Sigmoid colon (tissue), 7 donors: ENCODE results near the gene NT5DC4. TPM values are rescaled to one million over a fixed set of nuclear protein-coding genes. Genes with fewer than 3 reads are reported as not detected.
"Not testable (repeated sequence)": the region's sequence is repeated elsewhere in the genome, so short reads cannot be mapped to it uniquely, and the experiment has no call there.

Experiments
- DNase-seq: peaks from one replicate; pipeline ENCODE4 v3.0.0-alpha.2; 2019
- H3K27ac ChIP-seq, 4 donors: fragments of 200-600 bp; sonication (generic); one replicate each; pipeline ENCODE4 v1.5.1; 2016 to 2019; ENCODE audit warnings: mild to moderate bottlenecking in 1 of 4
- H3K27me3 ChIP-seq, 3 donors: fragments of 200-600 bp; sonication (generic); one replicate each; pipeline ENCODE4 v1.5.1; 2019; ENCODE audit warnings: mild to moderate bottlenecking in 1 of 3
- H3K36me3 ChIP-seq, 4 donors: fragments of 200-600 bp; sonication (generic); one replicate each; pipeline ENCODE4 v1.5.1; 2016 to 2019
- H3K4me1 ChIP-seq, 4 donors: fragments of 200-600 bp; sonication (generic); one replicate each; pipeline ENCODE4 v1.5.1; 2017 to 2019
- H3K4me3 ChIP-seq, 4 donors: fragments of 200-600 bp; sonication (generic); one replicate each; pipeline ENCODE4 v1.5.1; 2017 to 2019; ENCODE audit warnings: mild to moderate bottlenecking in 2 of 4, moderate library complexity in 1 of 4
- H3K9me3 ChIP-seq, 4 donors: fragments of 200-600 bp in 3 of 4; sonication (generic) in 3 of 4; one replicate each; pipeline versions ENCODE4 v1.5.1 to v1.6.1; 2013 to 2019
- EP300 ChIP-seq, 4 donors: sonication (generic); formaldehyde crosslinking; IDR thresholded peaks; one replicate each; pipeline ENCODE4 v1.6.1; 2017; ENCODE audit warnings: antibody characterized with exemption in 4 of 4
- POLR2A ChIP-seq, 2 donors: fragments of 450-650 bp; IDR thresholded peaks; one replicate each; pipeline ENCODE4 v1.6.1; 2016; ENCODE audit warnings: antibody characterized with exemption in 2 of 2, mild to moderate bottlenecking in 2 of 2, moderate library complexity in 2 of 2
- POLR2AphosphoS5 ChIP-seq, 4 donors: sonication (generic); formaldehyde crosslinking; IDR thresholded peaks; one replicate each; pipeline ENCODE4 v1.6.1; 2017; ENCODE audit warnings: antibody characterized with exemption in 4 of 4
- WGBS, 2 donors: extraction: QIAGEN DNeasy Blood & Tissue Kit; methylation state at CpG; one replicate each; pipeline ENCODE4 v1.1.7; 2013; 5-methylcytosine and 5-hydroxymethylcytosine counted together
- intact Hi-C: fragments of 100-400 bp; cut with DNase I; formaldehyde crosslinking; loops from one replicate; pipeline ENCODE4 v1.15.1; 2023
- polyA plus RNA-seq, 3 donors: library from polyadenylated mRNA; stranded (reverse); fragments of 200-250 nt; gene quantifications; one replicate each; pipeline ENCODE4 v1.2.3, GENCODE V29; 2013
- total RNA-seq, 4 donors: library from RNA; depleted of rRNA; stranded (reverse); fragments of >200 nt; gene quantifications; one replicate each; pipeline ENCODE4 v1.1.0, GENCODE V29; 2016
- TF ChIP-seq, protein P1 (sequence below), 4 experiments: fragments of 450-650 bp in 3 of 4; fragments of 200-600 bp in 1 of 4; IDR thresholded peaks; one replicate each; pipeline ENCODE4 v1.5.1; 2016 to 2019; ENCODE audit warnings: antibody characterized with exemption in 4 of 4, mild to moderate bottlenecking in 3 of 4, moderate library complexity in 2 of 4
- donor health status: healthy with polysubstance abuse.
- donor health status: Bipolar disorder and iron deficiency.
- donor health status: healthy.

NT5DC4 gene
- total and polyA plus RNA-seq, 7 donors: 0.89 TPM; not detected in 6

DNA sequence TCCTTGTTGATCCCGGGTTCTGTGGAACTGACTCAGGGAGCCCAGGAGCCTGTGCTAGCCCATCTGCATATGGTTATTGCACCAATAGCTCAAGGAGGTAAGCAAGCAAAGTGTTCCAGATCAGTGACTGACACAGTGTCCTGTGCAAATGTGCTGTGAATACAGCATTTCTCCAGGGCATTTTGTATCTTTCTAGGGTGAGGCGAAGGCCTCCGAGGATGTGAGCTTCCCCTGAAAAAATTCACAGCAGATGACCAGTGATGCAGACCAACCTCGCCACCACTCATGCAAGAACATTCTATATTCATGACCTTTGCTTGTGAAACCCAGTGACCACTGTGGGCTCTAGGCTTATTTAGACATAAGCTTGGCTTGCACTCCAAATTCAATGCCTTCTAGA lies 15.2 kb upstream of the NT5DC4 start:
- Histone ChIP-seq H3K27me3 (no peaks in the 10 kb centered on the region), H3K4me1 (peaks cover 0 to 7% (median 0%) of the 10 kb centered on the region in 4 donors), H3K4me3 (no peak overlapping the region), H3K36me3 (no peaks in the 10 kb centered on the region), H3K27ac (no peak overlapping the region), H3K9me3 (no peaks in the 10 kb centered on the region)
- no peak for DNase-seq
- TF ChIP-seq POLR2AphosphoS5 (IDR thresholded peaks at IDR 0.05) (no peak), EP300 (IDR thresholded peaks at IDR 0.05) (no peak), POLR2A (IDR thresholded peaks at IDR 0.05) (no peak)
- TF ChIP-seq, protein P1, sequence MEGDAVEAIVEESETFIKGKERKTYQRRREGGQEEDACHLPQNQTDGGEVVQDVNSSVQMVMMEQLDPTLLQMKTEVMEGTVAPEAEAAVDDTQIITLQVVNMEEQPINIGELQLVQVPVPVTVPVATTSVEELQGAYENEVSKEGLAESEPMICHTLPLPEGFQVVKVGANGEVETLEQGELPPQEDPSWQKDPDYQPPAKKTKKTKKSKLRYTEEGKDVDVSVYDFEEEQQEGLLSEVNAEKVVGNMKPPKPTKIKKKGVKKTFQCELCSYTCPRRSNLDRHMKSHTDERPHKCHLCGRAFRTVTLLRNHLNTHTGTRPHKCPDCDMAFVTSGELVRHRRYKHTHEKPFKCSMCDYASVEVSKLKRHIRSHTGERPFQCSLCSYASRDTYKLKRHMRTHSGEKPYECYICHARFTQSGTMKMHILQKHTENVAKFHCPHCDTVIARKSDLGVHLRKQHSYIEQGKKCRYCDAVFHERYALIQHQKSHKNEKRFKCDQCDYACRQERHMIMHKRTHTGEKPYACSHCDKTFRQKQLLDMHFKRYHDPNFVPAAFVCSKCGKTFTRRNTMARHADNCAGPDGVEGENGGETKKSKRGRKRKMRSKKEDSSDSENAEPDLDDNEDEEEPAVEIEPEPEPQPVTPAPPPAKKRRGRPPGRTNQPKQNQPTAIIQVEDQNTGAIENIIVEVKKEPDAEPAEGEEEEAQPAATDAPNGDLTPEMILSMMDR (IDR thresholded peaks at IDR 0.05): no peak
- 86 to 89% methylated on average over 4 of the region's 4 CpGs for WGBS, 2 donors
- intact Hi-C loops: no loop called here

DNA sequence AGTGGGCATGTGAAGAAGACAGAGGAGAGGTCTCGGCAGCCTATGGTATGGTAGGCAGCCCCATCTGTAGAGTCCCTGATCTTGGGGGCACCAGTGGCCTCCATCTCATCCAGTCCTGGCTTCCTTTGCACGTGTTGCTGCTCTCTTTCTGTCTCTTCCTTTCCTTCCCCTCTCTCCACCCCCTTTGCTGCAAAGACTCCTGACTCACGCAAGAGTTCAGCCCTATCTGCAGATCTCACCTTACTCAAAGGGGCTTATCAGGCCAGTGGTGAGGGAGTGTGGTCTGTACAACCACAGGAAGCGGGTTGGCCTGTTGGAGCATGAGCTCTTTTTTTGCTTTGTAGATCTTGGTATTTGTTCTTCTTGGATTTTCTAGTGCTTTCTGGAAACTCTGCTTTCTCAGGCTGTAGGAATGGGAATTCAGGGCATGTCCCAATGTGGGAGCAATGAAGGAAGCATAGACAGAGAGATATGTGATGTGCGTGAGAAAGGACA lies 14.6 kb upstream of the NT5DC4 start:
- peaks cover 0 to under 1% (median 0%) of the 10 kb centered on the region in 4 donors for H3K4me1 ChIP-seq
- TF ChIP-seq POLR2A (IDR thresholded peaks at IDR 0.05) (no peak), POLR2AphosphoS5 (IDR thresholded peaks at IDR 0.05) (no peak), EP300 (IDR thresholded peaks at IDR 0.05) (no peak)
- TF ChIP-seq, protein P1 (IDR thresholded peaks at IDR 0.05): no peak
- no peaks in the 10 kb centered on the region for H3K36me3 ChIP-seq
- no peak overlapping the region for H3K4me3 ChIP-seq
- no peak overlapping the region for H3K27ac ChIP-seq
- 35 to 57% methylated on average over 5 of the region's 5 CpGs for WGBS, 2 donors
- intact Hi-C loops: no loop called here
- DNase-seq: peak; percentile 25
- H3K27me3 ChIP-seq: no peaks in the 10 kb centered on the region
- H3K9me3 ChIP-seq: no peaks in the 10 kb centered on the region

DNA sequence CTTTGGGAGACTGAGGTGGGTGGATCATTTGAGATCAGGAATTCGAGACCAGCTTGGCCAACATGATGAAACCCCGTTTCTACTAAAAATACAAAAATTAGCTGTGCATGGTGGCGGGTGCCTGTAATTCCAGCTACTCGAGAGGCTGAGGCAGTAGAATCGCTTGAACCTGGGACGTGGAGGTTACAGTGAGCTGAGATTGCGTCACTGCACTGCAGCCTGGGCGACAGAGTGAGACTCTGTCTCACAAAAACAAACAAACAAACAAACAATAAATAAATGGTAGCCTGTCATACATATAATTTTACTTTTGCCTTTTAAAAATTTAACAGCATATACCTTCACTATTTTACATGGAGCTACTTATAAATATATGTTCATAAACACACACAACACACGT lies 13.9 kb upstream of the NT5DC4 start:
- WGBS, 2 donors: 76 to 84% methylated on average over 9 of the region's 9 CpGs
- intact Hi-C loops, H3K27ac ChIP-seq, H3K4me1 ChIP-seq, H3K4me3 ChIP-seq, DNase-seq, H3K36me3 ChIP-seq, H3K27me3 ChIP-seq, H3K9me3 ChIP-seq: not testable (repeated sequence)

DNA sequence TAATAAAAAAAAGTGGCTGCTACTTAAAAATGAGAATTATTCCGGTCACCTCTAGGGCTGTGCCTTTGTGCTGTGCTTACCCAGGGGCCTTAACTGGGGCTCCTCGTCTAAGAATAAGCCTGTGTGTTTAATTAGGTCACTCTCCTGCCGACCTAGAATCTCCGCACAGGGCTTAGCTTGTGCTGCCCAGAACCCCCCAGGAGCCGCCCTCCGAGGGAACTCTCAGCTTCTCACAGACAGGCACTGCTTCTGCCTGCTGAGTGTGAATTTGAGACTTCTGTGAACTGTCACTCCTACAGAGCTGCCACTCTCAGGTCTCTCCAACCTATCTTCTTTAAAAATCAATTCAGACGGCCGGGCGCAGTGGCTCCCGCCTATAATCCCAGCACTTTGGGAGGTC lies 11.9 kb upstream of the NT5DC4 start:
- no peak for DNase-seq
- H3K4me3 ChIP-seq: no peak overlapping the region
- H3K4me1 ChIP-seq: no peaks in the 10 kb centered on the region
- H3K27ac ChIP-seq: no peak overlapping the region
- H3K36me3 ChIP-seq: no peaks in the 10 kb centered on the region
- intact Hi-C loops: no loop called here
- peaks cover 0 to 5% (median 0%) of the 10 kb centered on the region in 3 donors for H3K27me3 ChIP-seq
- WGBS, 2 donors: 70 to 77% methylated on average over 10 of the region's 10 CpGs
- no peaks in the 10 kb centered on the region for H3K9me3 ChIP-seq
- TF ChIP-seq POLR2A (IDR thresholded peaks at IDR 0.05) (no peak), POLR2AphosphoS5 (IDR thresholded peaks at IDR 0.05) (no peak), EP300 (IDR thresholded peaks at IDR 0.05) (no peak)
- TF ChIP-seq, protein P1 (IDR thresholded peaks at IDR 0.05): no peak

DNA sequence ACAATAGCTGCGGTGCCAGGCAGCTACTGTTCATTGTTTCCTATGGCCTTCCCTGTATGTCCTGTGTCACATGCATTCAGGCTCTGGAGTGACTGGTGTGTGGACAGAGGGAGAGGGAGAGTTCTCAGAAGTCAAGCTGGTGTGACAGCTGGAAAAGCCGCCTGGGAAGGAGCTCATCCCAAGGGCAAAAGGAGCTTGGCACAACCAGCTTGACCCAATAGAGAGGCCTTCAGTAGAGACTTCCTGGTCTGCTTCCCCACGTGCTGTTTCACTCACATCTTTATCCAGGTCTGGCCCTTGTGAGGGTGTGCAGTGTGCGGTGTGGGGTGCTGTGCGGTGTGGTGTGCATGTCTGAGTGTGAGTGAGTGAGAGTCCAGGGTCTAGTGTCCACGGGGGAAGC lies 11.1 kb upstream of the NT5DC4 start:
- no peaks in the 10 kb centered on the region for H3K36me3 ChIP-seq
- no peaks in the 10 kb centered on the region for H3K9me3 ChIP-seq
- 85 to 89% methylated on average over 6 of the region's 6 CpGs for WGBS, 2 donors
- H3K4me3 ChIP-seq: no peak overlapping the region
- TF ChIP-seq, protein P1 (IDR thresholded peaks at IDR 0.05): no peak
- no peak for TF ChIP-seq POLR2A (IDR thresholded peaks at IDR 0.05)
- intact Hi-C loops: no loop called here
- no peaks in the 10 kb centered on the region for H3K4me1 ChIP-seq
- DNase-seq: no peak
- H3K27me3 ChIP-seq: peaks cover 0 to 5% (median 0%) of the 10 kb centered on the region in 3 donors
- no peak overlapping the region for H3K27ac ChIP-seq
